K562 (cell line): Measurements from ENCODE around the gene PNMA8A. TPM values are rescaled to one million over a fixed set of nuclear protein-coding genes. Genes with fewer than 3 reads are reported as not detected.
A peak's percentile ranks its signal among the peaks of the same experiment; 100 is the strongest.

ENCODE experiments used
- ARID4B ChIP-seq: sonication (generic); formaldehyde crosslinking; IDR thresholded peaks from 2 replicates; pipeline ENCODE4 v1.8.0; 2022; ENCODE audit warnings: mild to moderate bottlenecking, missing genetic modification reagents
- BRCA1 ChIP-seq, 2 experiments: fragments of 450-650 bp in 1 of 2; sonication (generic) in 1 of 2; formaldehyde crosslinking in 1 of 2; IDR thresholded peaks; 2 replicates each; pipeline versions ENCODE4 v1.5.0 to v1.6.1; 2017 to 2020; ENCODE audit warnings: mild to moderate bottlenecking in 1 of 2, missing genetic modification reagents in 1 of 2
- CAMTA2 ChIP-seq: fragments of 250-450 bp; sonication (Bioruptor Pico); conservative IDR thresholded peaks from 2 replicates; pipeline ENCODE4 v1.5.1; 2022
- CBX1 ChIP-seq: sonication (generic); IDR thresholded peaks from 2 replicates; pipeline ENCODE4 v1.6.1; 2016; ENCODE audit warnings: antibody characterized with exemption, low read depth, mild to moderate bottlenecking
- E2F3 ChIP-seq: fragments of 250-450 bp; sonication (Bioruptor Pico); IDR thresholded peaks from 2 replicates; pipeline ENCODE4 v1.4.0; 2020; ENCODE audit warnings: mild to moderate bottlenecking
- FOXK2 ChIP-seq, 2 experiments: fragments of 450-650 bp; IDR thresholded peaks in 1 of 2; conservative IDR thresholded peaks in 1 of 2; 2 replicates each; pipeline ENCODE4 v1.6.1; 2016; ENCODE audit warnings: low read depth in 2 of 2, mild to moderate bottlenecking in 1 of 2
- GTF2B ChIP-seq: IDR thresholded peaks from 2 replicates; pipeline ENCODE4 v1.6.1; 2011; ENCODE audit not compliant: insufficient read length; ENCODE audit errors: extremely low read depth
- ID3 ChIP-seq, 2 experiments: fragments of 250-450 bp in 1 of 2; fragments of 450-650 bp in 1 of 2; sonication (Bioruptor Pico) in 1 of 2; IDR thresholded peaks; 2 replicates each; pipeline versions ENCODE4 v1.6.1 to v1.8.0; 2016 to 2021; ENCODE audit warnings: mild to moderate bottlenecking in 2 of 2, moderate library complexity in 2 of 2, missing compliant biosample characterization in 1 of 2, missing genetic modification characterization in 1 of 2
- JUN ChIP-seq, 2 experiments: sonication (generic) in 1 of 2; formaldehyde crosslinking in 1 of 2; IDR thresholded peaks; 2 replicates each; pipeline versions ENCODE4 v1.6.1 to v1.8.0; 2012 to 2022; ENCODE audit warnings: borderline replicate concordance in 2 of 2, mild to moderate bottlenecking in 2 of 2, improper control_type of control experiment in 1 of 2, low read depth in 1 of 2, low read length in 1 of 2, missing genetic modification reagents in 1 of 2
- KLF16 ChIP-seq: IDR thresholded peaks from 2 replicates; pipeline ENCODE4 v1.6.1; 2016; ENCODE audit warnings: antibody characterized with exemption
- MTA3 ChIP-seq: fragments of 450-650 bp; formaldehyde crosslinking; IDR thresholded peaks from 2 replicates; pipeline ENCODE4 v1.6.1; 2017; ENCODE audit warnings: mild to moderate bottlenecking, borderline replicate concordance
- MYC ChIP-seq, 2 experiments: fragments of 250-450 bp in 1 of 2; sonication (Bioruptor Pico) in 1 of 2; IDR thresholded peaks; 2 replicates each; pipeline versions ENCODE4 v1.5.1 to v1.6.1; 2012 to 2021; ENCODE audit warnings: low read depth in 2 of 2, borderline replicate concordance in 1 of 2, improper control_type of control experiment in 1 of 2, low read length in 1 of 2, mild to moderate bottlenecking in 1 of 2, moderate library complexity in 1 of 2
- POLR2A ChIP-seq: fragments of 450-650 bp; conservative IDR thresholded peaks from 2 replicates; pipeline ENCODE4 v1.6.1; 2016
- PTBP1 ChIP-seq: fragments of 200-400 bp; formaldehyde crosslinking; IDR thresholded peaks from 2 replicates; pipeline ENCODE4 v1.6.1; 2017; ENCODE audit warnings: low read depth, low read length
- RCOR1 ChIP-seq, 2 experiments: IDR thresholded peaks; 2 replicates each; pipeline ENCODE4 v1.6.1; 2012; ENCODE audit warnings: low read depth in 2 of 2, low read length in 2 of 2, borderline replicate concordance in 1 of 2, improper control_type of control experiment in 1 of 2
- STAG1 ChIP-seq: sonication (generic); formaldehyde crosslinking; IDR thresholded peaks from 2 replicates; pipeline ENCODE4 v1.5.0; 2020; ENCODE audit warnings: missing genetic modification reagents, borderline replicate concordance
- TEAD1 ChIP-seq, 2 experiments: fragments of 450-650 bp in 1 of 2; sonication (generic) in 1 of 2; formaldehyde crosslinking; IDR thresholded peaks; 2 replicates each; pipeline versions ENCODE4 v1.4.0 to v1.8.0; 2020 to 2022; ENCODE audit warnings: mild to moderate bottlenecking in 2 of 2, missing genetic modification reagents in 1 of 2
- ZBTB5 ChIP-seq: fragments of 450-650 bp; IDR thresholded peaks from 2 replicates; pipeline ENCODE4 v1.6.1; 2017; ENCODE audit warnings: antibody characterized with exemption
- polyA plus RNA-seq, 8 experiments: library from polyadenylated mRNA; depleted of rRNA in 4 of 8; stranded (reverse) in 5 of 8; unstranded in 3 of 8; fragments of >200 nt; fragmentation: Nextera tagmentation in 2 of 8; fragmentation: Illumina TruSeq in 1 of 8; extraction: Ambion mirVana in 2 of 8; extraction: Trizol in 1 of 8; gene quantifications; 2 replicates each; pipeline versions ENCODE4 v1.2.1 to v1.2.3, GENCODE V29; 2011 to 2014; ENCODE audit warnings: inconsistent platforms in 1 of 8, missing spikeins in 1 of 8
- total RNA-seq, 7 experiments: library from RNA; depleted of rRNA in 6 of 7; stranded (reverse); fragments of >200 nt in 6 of 7; fragmentation: Illumina TruSeq in 2 of 7; extraction: Trizol in 2 of 7; gene quantifications; 2 replicates each; pipeline versions ENCODE4 v1.2.1 to v1.2.3, GENCODE V29; 2011 to 2021; ENCODE audit warnings: low replicate concordance in 1 of 7

PNMA8A gene
- total and polyA plus RNA-seq, 9 of the 15 experiments (the other 6 are each of a cell fraction or from before 2014, with no cell fraction given): 6.6 to 23.8 (median 14.9) TPM

GRCh38 chr19:46513461-46514236 is 42.3 kb upstream of the PNMA8A start (continued):
- peak in 1 of 2 experiments; percentile 84; a peak in 2 of 4 replicates for TF ChIP-seq RCOR1 (IDR thresholded peaks at IDR 0.05; ENCODE audit: borderline replicate concordance in 1 of 2, low read depth in 2 of 2, low read length in 2 of 2)
- 0 out of 4 replicates have a peak, but pooled peaks of 1 of the 2 experiments have one; percentile 33 for TF ChIP-seq FOXK2 (conservative IDR thresholded peaks at IDR 0.05 in 1 of 2, IDR thresholded peaks at IDR 0.05 in 1 of 2; ENCODE audit: low read depth in 2 of 2)
- TF ChIP-seq CAMTA2 (CRISPR knock-in tag): no peak
- TF ChIP-seq E2F3: no peak
- no peak for TF ChIP-seq TEAD1 (CRISPR knock-in tag; IDR thresholded peaks at IDR 0.05)
- TF ChIP-seq GTF2B: no peak
- TF ChIP-seq ID3 (CRISPR knock-in tag; IDR thresholded peaks at IDR 0.05): no peak
- peak; percentile 36; the same call in 1 of the 2 replicates for TF ChIP-seq ID3 (tag; IDR thresholded peaks at IDR 0.05)
- TF ChIP-seq STAG1 (CRISPR knock-in tag): peak; percentile 96
- TF ChIP-seq KLF16: peak; percentile 49; the same call in 1 of the 2 replicates
- peak; percentile 97 for TF ChIP-seq CBX1
- TF ChIP-seq BRCA1 (IDR thresholded peaks at IDR 0.05): no peak
- no peak for TF ChIP-seq BRCA1 (CRISPR knock-in tag; IDR thresholded peaks at IDR 0.05)
- TF ChIP-seq POLR2A: no peak
- 0 out of 2 replicates have a peak, but pooled peaks have one; percentile 42 for TF ChIP-seq MTA3
- TF ChIP-seq PTBP1: peak; percentile 63; the same call in 1 of the 2 replicates
- TF ChIP-seq JUN (IDR thresholded peaks at IDR 0.05; ENCODE audit: borderline replicate concordance, low read depth, low read length): no peak
- TF ChIP-seq JUN (CRISPR knock-in tag; IDR thresholded peaks at IDR 0.05; ENCODE audit: borderline replicate concordance): no peak
- no peak for TF ChIP-seq ZBTB5
- no peak for TF ChIP-seq ARID4B
- peak; percentile 75 for TF ChIP-seq MYC (IDR thresholded peaks at IDR 0.05; ENCODE audit: low read depth, low read length)
- no peak for TF ChIP-seq MYC (CRISPR knock-in tag; IDR thresholded peaks at IDR 0.05; ENCODE audit: borderline replicate concordance, low read depth)
